ENCODE data around the gene ACLY. TPM values are rescaled to one million over a fixed set of nuclear protein-coding genes. Genes with fewer than 3 reads are reported as not detected.

The ACLY gene
- total and polyA plus RNA-seq, 2 of the 13 experiments (the other 11 are each of a cell fraction or from before 2014, with no cell fraction given) = 111 to 218 TPM

- TF ChIP-seq ZFX (CRISPR knock-in tag; IDR thresholded peaks at IDR 0.05; ENCODE audit: low read depth) = no peak
- TF ChIP-seq ZNF678 (CRISPR knock-in tag; IDR thresholded peaks at IDR 0.05) = no peak
- TF ChIP-seq HNRNPK (IDR thresholded peaks at IDR 0.05; ENCODE audit: low read depth, low read length, poor library complexity, severe bottlenecking) = no peak
- TF ChIP-seq ZNF547 (CRISPR knock-in tag; IDR thresholded peaks at IDR 0.05) = 0 out of 2 replicates have a peak, but pooled peaks have one; percentile 17
- TF ChIP-seq, protein P1, sequence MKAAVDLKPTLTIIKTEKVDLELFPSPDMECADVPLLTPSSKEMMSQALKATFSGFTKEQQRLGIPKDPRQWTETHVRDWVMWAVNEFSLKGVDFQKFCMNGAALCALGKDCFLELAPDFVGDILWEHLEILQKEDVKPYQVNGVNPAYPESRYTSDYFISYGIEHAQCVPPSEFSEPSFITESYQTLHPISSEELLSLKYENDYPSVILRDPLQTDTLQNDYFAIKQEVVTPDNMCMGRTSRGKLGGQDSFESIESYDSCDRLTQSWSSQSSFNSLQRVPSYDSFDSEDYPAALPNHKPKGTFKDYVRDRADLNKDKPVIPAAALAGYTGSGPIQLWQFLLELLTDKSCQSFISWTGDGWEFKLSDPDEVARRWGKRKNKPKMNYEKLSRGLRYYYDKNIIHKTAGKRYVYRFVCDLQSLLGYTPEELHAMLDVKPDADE (CRISPR knock-in tag; IDR thresholded peaks at IDR 0.05) = no peak
- no peak for TF ChIP-seq AFF4 (CRISPR knock-in tag; IDR thresholded peaks at IDR 0.05)
- TF ChIP-seq ZNF773 (CRISPR knock-in tag; IDR thresholded peaks at IDR 0.05; ENCODE audit: borderline replicate concordance) = no peak
- no peak for TF ChIP-seq ZNF251 (CRISPR knock-in tag; IDR thresholded peaks at IDR 0.05)
- no peak for TF ChIP-seq HNRNPLL (IDR thresholded peaks at IDR 0.05; ENCODE audit: low read depth, low read length, poor library complexity, severe bottlenecking)
- no peak for TF ChIP-seq ZNF660 (CRISPR knock-in tag; IDR thresholded peaks at IDR 0.05; ENCODE audit: borderline replicate concordance, low read depth)
- TF ChIP-seq MBD4 (IDR thresholded peaks at IDR 0.05; ENCODE audit: borderline replicate concordance, low read length) = no peak
- TF ChIP-seq, protein P2, sequence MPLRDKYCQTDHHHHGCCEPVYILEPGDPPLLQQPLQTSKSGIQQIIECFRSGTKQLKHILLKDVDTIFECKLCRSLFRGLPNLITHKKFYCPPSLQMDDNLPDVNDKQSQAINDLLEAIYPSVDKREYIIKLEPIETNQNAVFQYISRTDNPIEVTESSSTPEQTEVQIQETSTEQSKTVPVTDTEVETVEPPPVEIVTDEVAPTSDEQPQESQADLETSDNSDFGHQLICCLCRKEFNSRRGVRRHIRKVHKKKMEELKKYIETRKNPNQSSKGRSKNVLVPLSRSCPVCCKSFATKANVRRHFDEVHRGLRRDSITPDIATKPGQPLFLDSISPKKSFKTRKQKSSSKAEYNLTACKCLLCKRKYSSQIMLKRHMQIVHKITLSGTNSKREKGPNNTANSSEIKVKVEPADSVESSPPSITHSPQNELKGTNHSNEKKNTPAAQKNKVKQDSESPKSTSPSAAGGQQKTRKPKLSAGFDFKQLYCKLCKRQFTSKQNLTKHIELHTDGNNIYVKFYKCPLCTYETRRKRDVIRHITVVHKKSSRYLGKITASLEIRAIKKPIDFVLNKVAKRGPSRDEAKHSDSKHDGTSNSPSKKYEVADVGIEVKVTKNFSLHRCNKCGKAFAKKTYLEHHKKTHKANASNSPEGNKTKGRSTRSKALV (CRISPR knock-in tag; IDR thresholded peaks at IDR 0.05) = no peak
- TF ChIP-seq, protein P3, sequence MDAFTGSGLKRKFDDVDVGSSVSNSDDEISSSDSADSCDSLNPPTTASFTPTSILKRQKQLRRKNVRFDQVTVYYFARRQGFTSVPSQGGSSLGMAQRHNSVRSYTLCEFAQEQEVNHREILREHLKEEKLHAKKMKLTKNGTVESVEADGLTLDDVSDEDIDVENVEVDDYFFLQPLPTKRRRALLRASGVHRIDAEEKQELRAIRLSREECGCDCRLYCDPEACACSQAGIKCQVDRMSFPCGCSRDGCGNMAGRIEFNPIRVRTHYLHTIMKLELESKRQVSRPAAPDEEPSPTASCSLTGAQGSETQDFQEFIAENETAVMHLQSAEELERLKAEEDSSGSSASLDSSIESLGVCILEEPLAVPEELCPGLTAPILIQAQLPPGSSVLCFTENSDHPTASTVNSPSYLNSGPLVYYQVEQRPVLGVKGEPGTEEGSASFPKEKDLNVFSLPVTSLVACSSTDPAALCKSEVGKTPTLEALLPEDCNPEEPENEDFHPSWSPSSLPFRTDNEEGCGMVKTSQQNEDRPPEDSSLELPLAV (CRISPR knock-in tag; conservative IDR thresholded peaks at IDR 0.05; ENCODE audit: low read depth) = no peak
- TF ChIP-seq FOXA3 (CRISPR knock-in tag; IDR thresholded peaks at IDR 0.05) = no peak
- no peak for TF ChIP-seq ETV6 (CRISPR knock-in tag; conservative IDR thresholded peaks at IDR 0.05)
- TF ChIP-seq AHR (CRISPR knock-in tag; IDR thresholded peaks at IDR 0.05) = no peak
- TF ChIP-seq ZBTB7A (CRISPR knock-in tag; IDR thresholded peaks at IDR 0.05) = no peak
- no peak for TF ChIP-seq ZNF713 (CRISPR knock-in tag; IDR thresholded peaks at IDR 0.05)
- TF ChIP-seq HDAC6 (IDR thresholded peaks at IDR 0.05; ENCODE audit: low read depth, low read length) = no peak
Observed at GRCh38 chr17:41919840-41920579, 1.3 kb upstream of the ACLY start (continued).

Data from HepG2 (cell line).